H1 (cell line): ENCODE measurements around the gene DAGLA. TPM values are rescaled to one million over a fixed set of nuclear protein-coding genes. Genes with fewer than 3 reads are reported as not detected.

Source experiments
- CTCF ChIA-PET: fragments of 300-600 bp; sonication (Branson Sonifier 250); formaldehyde crosslinking; loops from one replicate; lab custom pipeline; 2021; ENCODE audit not compliant: partially characterized antibody; lab: Charles Lee
- POLR2A ChIA-PET: fragments of 300-600 bp; sonication (Branson Sonifier 250); formaldehyde crosslinking; loops from one replicate; lab custom pipeline; 2021; ENCODE audit warnings: inconsistent platforms; ENCODE audit not compliant: partially characterized antibody; lab: Charles Lee
- DNase-seq, 2 experiments: peaks; one replicate each; pipeline versions ENCODE4 v3.0.0 to v3.0.0-alpha.2; 2010 to 2022; ENCODE audit warnings: low spot score in 2 of 2, low read depth in 1 of 2, mixed read lengths in 1 of 2
- FAIRE-seq: peaks from 2 replicates; lab custom pipeline; 2011; peaks lifted over from hg19 to GRCh38; lab: Jason Lieb, UNC
- H2AFZ ChIP-seq: 2 replicates; pipeline ENCODE4 v1.8.1; 2012; ENCODE audit warnings: low read length, inconsistent platforms
- H2AK5ac ChIP-seq: 2 replicates; pipeline ENCODE4 v1.6.1; 2013; ENCODE audit warnings: low read depth, low read length
- H2BK120ac ChIP-seq: replicated peaks from 2 replicates; pipeline ENCODE3; 2013; ENCODE audit warnings: low read depth, low read length, inconsistent platforms
- H2BK12ac ChIP-seq: 2 replicates; pipeline ENCODE4 v1.6.1; 2013; ENCODE audit warnings: low read depth, low read length
- H2BK15ac ChIP-seq: 2 replicates; pipeline ENCODE4 v1.6.1; 2013; ENCODE audit warnings: low read length
- H2BK20ac ChIP-seq: 2 replicates; pipeline ENCODE4 v1.6.1; 2013; ENCODE audit warnings: low read length
- H2BK5ac ChIP-seq: 2 replicates; pipeline ENCODE4 v1.6.1; 2013; ENCODE audit warnings: low read depth, low read length
- H3K14ac ChIP-seq: 2 replicates; pipeline ENCODE4 v1.6.1; 2013; ENCODE audit warnings: inconsistent platforms; ENCODE audit not compliant: insufficient read length
- H3K18ac ChIP-seq: 2 replicates; pipeline ENCODE4 v1.6.1; 2013; ENCODE audit warnings: low read length; ENCODE audit errors: extremely low read depth
- H3K23ac ChIP-seq: 2 replicates; pipeline ENCODE4 v1.6.1; 2013; ENCODE audit warnings: inconsistent platforms; ENCODE audit not compliant: insufficient read length
- H3K23me2 ChIP-seq: 2 replicates; pipeline ENCODE4 v1.6.1; 2013; ENCODE audit warnings: low read depth, low read length
- H3K27ac ChIP-seq: 2 replicates; pipeline ENCODE4 v1.6.1; 2011; ENCODE audit warnings: low read depth, low read length, inconsistent platforms
- H3K27me3 ChIP-seq, 4 experiments: replicated peaks in 1 of 4; 1 replicate in 1 of 4; 2 replicates in 3 of 4; pipeline versions ENCODE4 v1.6.1 to v1.8.1; 2011 to 2013; ENCODE audit warnings: low read length in 3 of 4, mild to moderate bottlenecking in 3 of 4, inconsistent platforms in 2 of 4, mixed read lengths in 2 of 4, moderate library complexity in 1 of 4; ENCODE audit not compliant: control insufficient read depth in 3 of 4, insufficient read depth in 3 of 4; ENCODE audit errors: extremely low read depth in 1 of 4
- H3K36me3 ChIP-seq, 4 experiments: 2 replicates each; pipeline versions ENCODE4 v1.6.1 to v1.8.1; 2011 to 2013; ENCODE audit warnings: mild to moderate bottlenecking in 4 of 4, low read length in 3 of 4, moderate library complexity in 2 of 4, control low read depth in 1 of 4, inconsistent platforms in 1 of 4; ENCODE audit not compliant: insufficient read depth in 4 of 4, control insufficient read depth in 2 of 4
- H3K4ac ChIP-seq: replicated peaks from 2 replicates; pipeline ENCODE3; 2013; ENCODE audit warnings: low read length, low read depth, mixed read lengths, inconsistent platforms; ENCODE audit not compliant: insufficient read length
- H3K4me1 ChIP-seq, 4 experiments: replicated peaks in 1 of 4; 1 replicate in 1 of 4; 2 replicates in 3 of 4; pipeline versions ENCODE4 v1.6.1 to v1.8.1; 2011 to 2013; ENCODE audit warnings: low read length in 3 of 4, inconsistent platforms in 2 of 4, mixed read lengths in 1 of 4; ENCODE audit not compliant: insufficient read depth in 4 of 4, control insufficient read depth in 3 of 4
- H3K4me2 ChIP-seq, 2 experiments: 2 replicates each; pipeline versions ENCODE4 v1.6.1 to v1.8.1; 2011 to 2013; ENCODE audit warnings: low read depth in 2 of 2, low read length in 2 of 2, control low read depth in 1 of 2, inconsistent platforms in 1 of 2, mild to moderate bottlenecking in 1 of 2; ENCODE audit not compliant: insufficient read depth in 1 of 2
- H3K4me3 ChIP-seq, 4 experiments: fragments of 200-600, 300-600 bp in 1 of 4; sonication (generic), shearing (Covaris generic), sonication (Bioruptor Twin) in 1 of 4; 2 replicates each; pipeline versions ENCODE4 v1.5.1 to v1.8.1; 2011 to 2016; ENCODE audit warnings: low read length in 4 of 4, low read depth in 3 of 4, control low read depth in 2 of 4, inconsistent platforms in 2 of 4, mild to moderate bottlenecking in 2 of 4, mixed read lengths in 1 of 4, moderate library complexity in 1 of 4; ENCODE audit not compliant: insufficient read depth in 2 of 4; ENCODE audit errors: extremely low read depth in 1 of 4
- H3K56ac ChIP-seq: replicated peaks from 2 replicates; pipeline ENCODE3; 2013; ENCODE audit warnings: low read depth, mild to moderate bottlenecking, mixed read lengths, low read length, inconsistent platforms; ENCODE audit not compliant: insufficient read length
- H3K79me1 ChIP-seq: 2 replicates; pipeline ENCODE4 v1.6.1; 2013; ENCODE audit warnings: low read depth, low read length, control low read depth
- H3K79me2 ChIP-seq, 2 experiments: 2 replicates each; pipeline versions ENCODE4 v1.6.1 to v1.8.1; 2012 to 2013; ENCODE audit warnings: low read length in 2 of 2, mild to moderate bottlenecking in 2 of 2, inconsistent platforms in 1 of 2; ENCODE audit not compliant: insufficient read depth in 2 of 2, control insufficient read depth in 1 of 2
- H3K9ac ChIP-seq, 4 experiments: replicated peaks in 1 of 4; 1 replicate in 1 of 4; 2 replicates in 3 of 4; pipeline versions ENCODE4 v1.6.1 to v1.8.1; 2011 to 2013; ENCODE audit warnings: low read depth in 3 of 4, low read length in 3 of 4, control low read depth in 2 of 4, mild to moderate bottlenecking in 2 of 4, moderate library complexity in 2 of 4, inconsistent platforms in 1 of 4; ENCODE audit errors: extremely low read depth in 1 of 4
- H3K9me3 ChIP-seq, 2 experiments: 2 replicates each; pipeline versions ENCODE4 v1.6.1 to v1.8.1; 2012 to 2013; ENCODE audit warnings: mild to moderate bottlenecking in 2 of 2, moderate library complexity in 2 of 2, control low read depth in 1 of 2, inconsistent platforms in 1 of 2, low read depth in 1 of 2, low read length in 1 of 2, mixed read lengths in 1 of 2; ENCODE audit not compliant: insufficient read depth in 2 of 2
- H4K20me1 ChIP-seq, 2 experiments: replicated peaks in 1 of 2; 2 replicates each; pipeline versions ENCODE3 to v1.8.1; 2011 to 2013; ENCODE audit warnings: inconsistent platforms in 2 of 2, low read length in 2 of 2, mild to moderate bottlenecking in 1 of 2; ENCODE audit not compliant: insufficient read depth in 2 of 2, control insufficient read depth in 1 of 2
- H4K5ac ChIP-seq: 2 replicates; pipeline ENCODE4 v1.6.1; 2013; ENCODE audit warnings: low read length, low read depth, mixed read lengths, inconsistent platforms; ENCODE audit not compliant: insufficient read length
- H4K8ac ChIP-seq: 2 replicates; pipeline ENCODE4 v1.8.0; 2013; ENCODE audit warnings: mild to moderate bottlenecking, moderate library complexity, low read length, inconsistent platforms; ENCODE audit not compliant: insufficient read depth; ENCODE audit errors: extremely low read depth
- H4K91ac ChIP-seq: replicated peaks from 2 replicates; pipeline ENCODE3; 2013; ENCODE audit warnings: low read length, mixed read lengths, inconsistent platforms; ENCODE audit not compliant: insufficient read length
- ATF2 ChIP-seq: IDR thresholded peaks from 2 replicates; pipeline ENCODE4 v1.6.1; 2012; ENCODE audit warnings: low read length, inconsistent platforms
- BCL11A ChIP-seq, 2 experiments: IDR thresholded peaks; one replicate each; pipeline ENCODE4 v1.6.1; 2011; ENCODE audit warnings: low read depth in 2 of 2, low read length in 2 of 2, mild to moderate bottlenecking in 2 of 2
- CBX8 ChIP-seq: fragments of 300-800, 300-1000 bp; sonication (generic); IDR thresholded peaks from 2 replicates; pipeline ENCODE4 v1.7.1; 2016; ENCODE audit warnings: low read depth, low read length, borderline replicate concordance
- GTF2F1 ChIP-seq: IDR thresholded peaks from 2 replicates; pipeline ENCODE4 v1.6.1; 2012; ENCODE audit warnings: low read depth, low read length, improper control_type of control experiment, borderline replicate concordance
- HDAC6 ChIP-seq: IDR thresholded peaks from one replicate; pipeline ENCODE4 v1.7.1; 2012; ENCODE audit warnings: low read depth, mild to moderate bottlenecking, inconsistent platforms, low read length, moderate library complexity
- JUN ChIP-seq: IDR thresholded peaks from 2 replicates; pipeline ENCODE4 v1.6.1; 2011; ENCODE audit warnings: low read depth, mild to moderate bottlenecking, improper control_type of control experiment, low read length
- JUND ChIP-seq: IDR thresholded peaks from 2 replicates; pipeline ENCODE4 v1.6.1; 2011; ENCODE audit warnings: mild to moderate bottlenecking, improper control_type of control experiment, low read length
- NANOG ChIP-seq: IDR thresholded peaks from 2 replicates; pipeline ENCODE4 v1.6.1; 2011; ENCODE audit warnings: low read length, low read depth, mild to moderate bottlenecking, inconsistent platforms; ENCODE audit not compliant: insufficient read depth, poor library complexity, severe bottlenecking
- NRF1 ChIP-seq: IDR thresholded peaks from 2 replicates; pipeline ENCODE4 v1.6.1; 2011; ENCODE audit warnings: mild to moderate bottlenecking, low read depth, low read length, improper control_type of control experiment
- PHF8 ChIP-seq: fragments of 200-600 bp; sonication (generic); conservative IDR thresholded peaks from 2 replicates; pipeline ENCODE4 v1.7.1; 2012; ENCODE audit warnings: low read depth, mild to moderate bottlenecking, inconsistent platforms, low read length, moderate library complexity
- POLR2AphosphoS5 ChIP-seq: IDR thresholded peaks from 2 replicates; pipeline ENCODE4 v1.6.1; 2011; ENCODE audit warnings: low read depth, low read length
- RXRA ChIP-seq: IDR thresholded peaks from 2 replicates; pipeline ENCODE4 v1.6.1; 2011; ENCODE audit warnings: low read depth, mild to moderate bottlenecking, low read length, moderate library complexity; ENCODE audit not compliant: insufficient read depth
- WGBS, 2 experiments: shearing (Covaris generic) in 1 of 2; methylation state at CpG; one replicate each; pipeline versions ENCODE4 v1.1.6 to v1.1.7; 2013 to 2015; ENCODE audit warnings: low lambda C conversion rate in 2 of 2, mixed read lengths in 2 of 2, inconsistent platforms in 1 of 2, low coverage in 1 of 2, missing lambda C conversion rate in 1 of 2; ENCODE audit not compliant: insufficient replicate concordance in 2 of 2, insufficient coverage in 1 of 2, insufficient read length in 1 of 2; ENCODE audit errors: extremely low coverage in 1 of 2, missing lambda C conversion rate in 1 of 2; 5-methylcytosine and 5-hydroxymethylcytosine counted together
- polyA plus RNA-seq, 7 experiments: library from polyadenylated mRNA; depleted of rRNA in 3 of 7; stranded (reverse) in 5 of 7; unstranded in 2 of 7; fragments of >200 nt in 5 of 7; fragments of 200-250 nt in 2 of 7; gene quantifications; 1 replicate in 5 of 7; 2 replicates in 1 of 7; 4 replicates in 1 of 7; pipeline versions ENCODE4 v1.2.1 to v1.2.3, GENCODE V29; 2011 to 2013; ENCODE audit warnings: missing spikeins in 2 of 7, mixed read lengths in 2 of 7
- total RNA-seq: library from RNA; stranded (reverse); fragmentation: NEBNext Ultra II Directional; extraction: Animal tissue kit (Norgen Biotek cat#: 25700); gene quantifications from 2 replicates; pipeline ENCODE4 v1.2.1, GENCODE V29; 2021

Gene DAGLA
- total and polyA plus RNA-seq, 2 of the 8 experiments (the other 6 are each of a cell fraction or from before 2014, with no cell fraction given): 3.6 to 6.6 TPM

DNA sequence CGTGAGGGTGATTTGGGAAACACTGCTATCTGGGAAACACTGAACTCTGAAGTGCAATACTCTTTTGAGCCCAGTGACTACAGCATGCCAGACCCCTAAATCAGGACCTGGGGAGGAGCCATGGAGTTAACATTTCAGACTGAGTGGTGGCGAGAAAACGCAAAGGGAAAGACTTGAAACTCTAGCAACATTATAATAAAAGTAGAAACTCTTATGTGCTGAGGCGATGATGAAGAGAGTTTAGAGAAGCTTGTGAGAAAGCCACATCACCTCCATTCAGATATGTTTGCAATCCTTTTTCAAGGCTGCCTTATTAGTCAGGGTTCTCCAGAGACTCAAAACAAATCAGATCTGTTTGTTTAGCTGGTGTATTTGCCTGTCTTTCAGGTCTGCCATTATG is 114.4 kb downstream of the DAGLA start:
- Histone ChIP-seq H3K18ac (no peak overlapping the region), H3K9me3 (no peaks in the 10 kb centered on the region), H3K4ac (no peak overlapping the region), H2BK5ac (no peak overlapping the region), H4K5ac (no peak overlapping the region), H4K91ac (no peak overlapping the region), H3K79me1 (no peaks in the 10 kb centered on the region; the same call in 1 of the 2 replicates), H4K20me1 (peaks cover 4 to 6% of the 10 kb centered on the region in 2 experiments), H2BK15ac (no peak overlapping the region), H3K4me3 (no peak overlapping the region), H2BK12ac (no peak overlapping the region), H3K36me3 (peaks cover 8 to 30% (median 26%) of the 10 kb centered on the region in 4 experiments; a peak in 7 of 8 replicates), H3K23ac (no peak overlapping the region), H3K4me1 (0 out of 7 replicates have a peak, but pooled peaks cover 0 to 2% (median 0%) of the 10 kb centered on the region in 4 experiments), H2BK20ac (no peak overlapping the region), H2BK120ac (no peak overlapping the region), H4K8ac (no peak overlapping the region), H2AFZ (no peak overlapping the region), H2AK5ac (no peak overlapping the region), H3K27me3 (no peaks in the 10 kb centered on the region), H3K27ac (no peak overlapping the region), H3K79me2 (peaks cover 8 to 58% of the 10 kb centered on the region in 2 experiments), H3K14ac (no peak overlapping the region), H3K9ac (no peak overlapping the region), H3K56ac (no peak overlapping the region), H3K4me2 (no peak overlapping the region; a peak in 1 of 4 replicates), H3K23me2 (peaks cover 2% of the 10 kb centered on the region; the same call in 1 of the 2 replicates)
- ChIA-PET POLR2A (interaction anchor here (0.7 to 20.9 kb wide), 6 partner anchors 10 to 199 kb away, joined by 3 to 354 read pairs (median 4); partner anchors contain the start of gene FADS1), CTCF (interaction anchor here (4.1 to 10.1 kb wide), 3 partner anchors 12 to 46 kb away, joined by 24 to 118 read pairs (median 45); partner anchors contain the start of gene FADS1)
- DNase-seq (no peak), FAIRE-seq (no peak)
- 90% methylated on average over 4 of the region's 4 CpGs; no CpG with 5 or more reads in 1 of the 2 experiments for WGBS, 2 experiments
- no peak for TF ChIP-seq HDAC6
- no peak for TF ChIP-seq PHF8
- no peak for TF ChIP-seq GTF2F1
- no peak for TF ChIP-seq ATF2
- no peak for TF ChIP-seq NANOG
- no peak for TF ChIP-seq POLR2AphosphoS5
- no peak for TF ChIP-seq JUND
- TF ChIP-seq JUN: no peak
- TF ChIP-seq BCL11A (IDR thresholded peaks at IDR 0.05; ENCODE audit: low read depth in 2 of 2, low read length in 2 of 2): no peak
- TF ChIP-seq RXRA: no peak
- TF ChIP-seq NRF1: no peak
- no peak for TF ChIP-seq CBX8
